NOMO-1 treated with dmso at 0.1 percent for 144 hours (cell line): Measurements from ENCODE around the gene MRFAP1L1.
"Not testable (repeated sequence)": the region's sequence is repeated elsewhere in the genome, so short reads cannot be mapped to it uniquely, and the experiment has no call there.

Experiments
- DNase-seq: peaks from one replicate; lab custom pipeline; 2025; ENCODE audit not compliant: unreplicated experiment; lab: John Stamatoyannopoulos, UW

The MRFAP1L1 gene

DNA sequence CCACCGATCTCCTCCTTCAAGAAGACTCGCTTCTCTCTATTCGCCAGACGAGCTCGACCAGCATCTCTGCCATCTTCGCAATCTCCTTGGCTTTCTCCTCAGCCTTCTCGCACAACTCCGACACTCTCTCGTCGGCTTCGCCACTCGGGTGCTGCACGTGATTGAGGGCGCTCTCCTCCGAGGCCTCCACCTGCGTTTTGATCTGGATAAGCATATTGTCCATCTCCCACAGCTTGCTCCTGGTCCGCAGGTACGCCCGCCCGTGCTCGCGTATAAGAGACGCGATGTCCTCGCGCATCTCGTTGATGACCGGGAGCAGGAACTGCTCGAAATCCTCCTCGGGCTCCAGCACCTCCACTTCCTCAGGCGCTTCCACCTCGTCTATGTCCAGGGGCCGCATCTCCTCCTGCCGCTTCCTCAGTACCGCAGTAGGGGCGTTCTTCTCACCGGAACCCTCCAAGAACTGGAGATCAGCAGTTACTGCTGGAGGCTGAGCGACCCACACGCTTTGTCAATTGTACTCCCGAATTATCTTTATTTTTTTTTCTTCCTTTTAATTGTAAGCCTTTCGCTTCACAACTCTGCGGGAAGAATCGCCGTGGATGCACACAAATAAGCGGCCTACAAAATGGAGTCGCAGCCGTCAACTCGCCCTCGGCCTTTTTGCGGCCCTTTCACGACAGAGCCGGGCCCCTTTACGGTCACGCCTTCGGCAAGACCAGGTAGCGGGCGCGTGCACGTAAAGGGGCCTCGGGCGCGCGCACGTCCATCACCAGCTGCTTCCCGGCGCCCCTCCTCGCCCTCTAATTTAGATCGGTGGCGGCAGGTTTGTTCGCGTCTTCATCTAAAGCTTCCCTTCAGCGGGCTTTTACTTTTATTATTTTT, at the start of gene MRFAP1L1:
MRFAP1L1 (minus strand) TSS at position 636 of the 885 bp plus-strand sequence; CDS start at position 400, 236 bp downstream.
- peak; percentile 97 for DNase-seq

DNA sequence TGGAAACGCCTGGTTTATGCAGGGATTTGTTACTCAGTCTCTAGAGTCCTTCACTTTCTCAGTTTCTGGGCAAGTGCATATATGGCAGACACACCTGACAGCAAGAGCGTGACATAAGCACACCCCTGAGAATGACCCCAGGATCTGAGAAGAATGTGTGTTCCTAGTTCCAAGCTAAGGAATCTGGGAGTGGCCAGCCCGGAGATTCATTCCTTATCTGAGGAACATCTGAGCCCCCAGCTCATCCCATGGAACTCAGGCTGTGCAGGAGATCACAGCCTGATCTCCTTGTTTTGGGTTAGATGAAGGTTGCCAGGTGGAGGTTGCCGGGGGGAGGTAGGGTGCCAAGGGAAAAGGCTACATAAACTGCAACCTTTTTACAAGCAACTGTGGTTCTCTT, 49.1 kb upstream of the MRFAP1L1 start:
- DNase-seq = no peak

DNA sequence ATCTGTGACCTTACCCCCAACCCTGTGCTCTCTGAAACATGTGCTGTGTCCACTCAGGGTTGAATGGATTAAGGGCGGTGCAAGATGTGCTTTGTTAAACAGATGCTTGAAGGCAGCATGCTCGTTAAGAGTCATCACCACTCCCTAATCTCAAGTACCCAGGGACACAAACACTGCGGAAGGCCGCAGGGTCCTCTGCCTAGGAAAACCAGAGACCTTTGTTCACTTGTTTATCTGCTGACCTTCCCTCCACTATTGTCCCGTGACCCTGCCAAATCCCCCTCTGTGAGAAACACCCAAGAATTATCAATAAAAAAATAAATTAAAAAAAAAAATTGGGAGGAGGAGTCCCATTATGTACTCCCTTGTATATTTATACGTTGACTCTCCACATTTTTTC, 46.7 kb upstream of the MRFAP1L1 start:
- DNase-seq = not testable (repeated sequence)

DNA sequence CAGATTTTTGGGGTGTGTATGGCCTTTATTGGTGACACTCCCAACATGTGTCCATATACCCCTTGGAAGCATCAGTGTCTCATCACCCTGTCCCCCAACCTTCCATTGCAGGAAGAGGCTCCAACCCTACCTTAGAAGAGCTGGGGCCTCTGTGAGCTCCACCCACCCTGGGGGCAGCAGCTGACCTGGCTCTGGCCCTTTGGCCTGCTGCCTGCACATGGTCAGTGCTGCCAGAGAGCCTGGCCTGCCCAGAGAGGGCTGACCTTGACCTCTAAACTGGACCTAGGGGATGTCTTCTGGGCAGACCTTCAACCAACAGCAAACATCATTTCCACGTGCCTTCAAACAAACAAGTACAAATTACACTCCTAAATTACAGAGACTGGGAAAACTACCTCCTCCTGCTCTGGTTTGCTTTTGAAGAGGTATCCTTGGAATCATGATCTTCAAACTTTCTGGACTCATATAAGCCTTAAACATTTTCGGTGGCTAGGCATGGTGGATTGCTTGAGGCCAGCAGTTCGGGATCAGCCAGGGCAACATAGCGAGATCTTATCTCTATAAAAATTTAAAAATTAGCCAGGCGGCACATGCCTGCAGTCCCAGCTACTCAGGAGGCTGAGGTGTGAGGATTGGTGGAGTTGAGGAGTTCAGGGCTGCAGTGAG, 45.6 kb upstream of the MRFAP1L1 start:
- DNase-seq = no peak

DNA sequence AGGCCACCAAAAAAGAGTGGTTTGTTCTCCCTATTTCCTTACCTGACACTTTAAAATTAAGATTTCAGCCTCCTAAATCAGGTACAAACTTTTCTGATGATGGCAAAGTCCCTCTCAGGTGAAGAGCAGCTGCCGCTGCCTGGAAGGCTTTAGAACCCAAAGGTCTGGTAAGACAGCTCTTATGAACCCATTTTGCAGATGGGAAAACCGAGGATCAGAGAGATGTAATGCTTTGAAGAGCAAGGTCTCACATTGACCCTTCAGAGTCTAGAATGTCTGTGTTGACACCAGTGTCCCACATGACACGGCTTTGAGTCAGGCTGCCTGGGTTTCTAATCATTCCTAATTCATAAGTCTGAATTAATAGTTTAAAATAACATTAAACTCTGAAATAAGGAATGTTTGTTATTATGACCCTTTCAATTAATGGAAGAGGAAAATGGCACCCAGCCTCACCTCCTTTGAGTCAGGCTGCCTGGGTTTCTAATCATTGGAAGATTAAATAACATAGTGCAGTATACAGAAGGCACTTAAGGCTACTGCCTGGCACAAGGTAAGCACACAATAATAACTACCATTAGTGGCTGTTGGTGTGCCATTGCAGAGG, 44.9 kb upstream of the MRFAP1L1 start:
- no peak for DNase-seq

DNA sequence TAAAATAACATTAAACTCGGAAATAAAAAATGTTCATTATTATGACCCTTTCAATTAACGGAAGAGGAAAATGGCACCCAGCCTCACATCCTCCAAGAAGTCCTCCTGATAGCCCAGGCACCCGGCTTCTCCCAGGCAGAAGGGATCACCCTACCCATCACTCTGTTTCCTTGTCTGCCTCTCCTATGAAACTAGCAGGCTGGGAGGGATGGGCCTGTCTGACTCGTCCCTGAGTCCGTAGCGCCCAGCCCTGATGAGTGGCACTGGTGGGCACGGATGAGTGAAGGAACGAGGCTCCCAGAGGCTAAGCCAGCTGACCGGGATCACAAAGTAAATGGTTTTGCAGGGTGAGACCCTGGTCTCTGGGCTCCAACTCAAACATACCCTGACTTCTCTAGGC, 44.2 kb upstream of the MRFAP1L1 start:
- no peak for DNase-seq

DNA sequence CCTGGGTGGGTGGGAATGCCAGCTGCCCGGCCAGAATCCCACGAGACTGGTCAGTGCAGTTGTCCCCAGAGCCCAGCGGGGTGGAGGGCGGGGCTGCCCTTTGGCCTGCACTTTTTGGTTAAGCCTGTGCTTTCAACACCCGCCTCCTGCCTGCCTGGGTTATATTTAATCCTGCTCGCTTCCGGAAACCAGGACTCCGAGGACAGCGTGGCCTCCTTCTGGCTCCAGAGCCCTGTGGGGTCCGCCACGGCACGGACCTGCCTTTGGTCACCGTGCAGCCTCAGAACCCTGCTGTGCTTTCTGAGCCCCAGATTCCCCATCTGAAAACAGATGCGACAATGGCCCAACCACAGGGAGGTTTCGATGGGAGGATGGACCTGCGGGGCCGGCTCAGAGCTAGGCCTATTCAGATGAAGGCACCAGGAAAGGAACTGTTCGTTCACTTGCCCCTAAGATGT, 43.5 kb upstream of the MRFAP1L1 start:
- peak; percentile 50 for DNase-seq

DNA sequence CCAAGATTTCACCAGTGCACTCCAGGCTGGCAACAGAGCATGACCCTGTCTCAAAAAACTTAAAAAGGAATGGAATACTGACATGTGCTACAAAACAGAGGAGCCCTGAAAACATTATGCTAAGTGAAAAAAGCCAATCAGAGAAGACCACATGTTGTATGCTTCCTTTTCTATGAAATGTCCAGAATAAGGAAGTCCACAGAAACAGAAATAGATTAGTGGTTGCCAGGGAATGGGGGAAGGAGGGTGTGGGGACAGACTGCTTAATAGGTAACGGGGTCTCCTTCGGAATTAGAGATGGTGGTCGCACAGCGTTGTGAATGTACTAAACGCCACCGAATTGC, 42.8 kb upstream of the MRFAP1L1 start:
- DNase-seq = peak; percentile 56

DNA sequence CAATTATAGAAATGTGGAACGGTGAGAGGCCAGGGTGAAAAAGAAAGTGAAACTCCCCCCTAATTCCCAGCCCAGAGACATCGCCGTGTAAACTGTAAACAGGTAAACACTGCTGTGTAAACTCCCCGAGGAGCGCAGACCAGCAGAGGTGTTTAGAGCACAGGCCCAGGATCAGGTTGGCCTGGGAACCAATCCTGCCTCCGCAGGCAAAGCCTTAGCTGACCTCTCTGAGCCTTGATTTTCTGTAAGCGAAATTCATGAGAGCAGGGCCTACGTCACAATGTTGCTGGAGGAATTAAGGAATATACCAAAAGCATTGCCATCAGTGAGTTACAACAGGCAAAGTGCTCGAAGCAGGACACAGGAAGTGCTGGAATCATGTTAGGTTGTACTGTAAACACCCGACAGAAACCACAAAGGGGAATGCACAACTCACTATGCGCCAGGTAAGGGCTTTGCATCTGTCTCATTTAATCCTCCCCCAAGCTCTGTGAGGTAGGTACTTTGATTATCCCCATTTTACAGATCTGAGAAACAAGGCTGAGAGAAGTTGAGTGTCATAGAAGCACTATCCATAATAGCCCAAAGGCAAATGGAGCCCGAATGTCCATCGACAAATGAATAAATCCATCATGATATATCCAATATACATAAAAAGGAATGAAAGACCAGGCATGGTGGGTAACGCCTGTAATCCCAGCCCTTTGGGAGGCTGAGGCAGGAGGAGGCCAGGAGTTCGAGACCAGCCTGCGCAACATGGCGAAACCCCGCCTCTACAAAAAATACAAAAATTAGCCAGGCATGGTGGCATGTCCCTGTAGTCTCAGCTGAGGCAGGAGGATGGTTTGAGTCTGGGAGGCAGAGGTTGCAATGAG, 42.2 kb upstream of the MRFAP1L1 start:
- no peak for DNase-seq

DNA sequence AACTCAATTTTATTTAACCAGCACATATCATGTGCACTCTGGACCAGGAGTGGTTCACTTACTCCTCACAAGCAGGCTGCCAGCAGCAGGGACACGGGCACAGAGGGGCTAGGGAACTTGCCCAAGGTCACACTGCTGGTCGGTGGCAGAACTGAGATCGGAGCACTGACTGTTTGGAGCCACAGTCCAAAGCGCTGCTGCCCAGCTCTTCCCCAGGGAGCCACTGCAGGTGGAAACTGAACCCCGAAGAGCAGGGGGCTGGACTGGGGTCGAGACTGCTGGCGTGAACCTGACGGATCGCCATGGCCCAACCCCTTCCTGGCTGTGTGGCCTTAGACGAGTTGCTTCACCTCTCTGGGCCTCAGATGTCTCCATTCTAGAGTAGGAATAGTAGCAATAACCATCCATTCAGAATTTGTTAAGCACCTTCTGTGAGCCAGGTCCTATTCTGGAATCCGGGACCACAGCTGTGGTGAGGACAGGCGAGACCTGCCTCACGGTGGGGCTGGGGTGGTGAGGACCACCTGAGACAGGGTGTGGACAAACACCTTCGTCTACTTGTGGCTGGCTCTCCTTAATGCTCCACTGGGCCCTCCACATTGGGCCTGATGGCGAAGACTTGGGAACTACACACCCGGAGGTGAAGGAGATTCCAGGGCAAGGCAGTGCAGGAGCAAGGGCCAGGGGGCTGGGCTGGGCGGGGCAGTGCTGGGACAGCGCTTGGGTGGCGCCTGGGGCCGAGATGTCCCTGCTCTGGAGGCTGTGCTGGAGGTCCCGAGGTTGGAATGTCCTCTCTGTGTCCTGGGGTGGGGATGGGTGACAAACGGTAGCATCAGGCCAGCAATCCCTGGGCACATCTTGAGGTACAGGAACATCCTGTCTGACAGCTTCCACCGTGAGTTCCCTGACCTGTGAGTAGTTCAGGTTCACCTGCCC, 40.9 kb upstream of the MRFAP1L1 start:
- DNase-seq = no peak

DNA sequence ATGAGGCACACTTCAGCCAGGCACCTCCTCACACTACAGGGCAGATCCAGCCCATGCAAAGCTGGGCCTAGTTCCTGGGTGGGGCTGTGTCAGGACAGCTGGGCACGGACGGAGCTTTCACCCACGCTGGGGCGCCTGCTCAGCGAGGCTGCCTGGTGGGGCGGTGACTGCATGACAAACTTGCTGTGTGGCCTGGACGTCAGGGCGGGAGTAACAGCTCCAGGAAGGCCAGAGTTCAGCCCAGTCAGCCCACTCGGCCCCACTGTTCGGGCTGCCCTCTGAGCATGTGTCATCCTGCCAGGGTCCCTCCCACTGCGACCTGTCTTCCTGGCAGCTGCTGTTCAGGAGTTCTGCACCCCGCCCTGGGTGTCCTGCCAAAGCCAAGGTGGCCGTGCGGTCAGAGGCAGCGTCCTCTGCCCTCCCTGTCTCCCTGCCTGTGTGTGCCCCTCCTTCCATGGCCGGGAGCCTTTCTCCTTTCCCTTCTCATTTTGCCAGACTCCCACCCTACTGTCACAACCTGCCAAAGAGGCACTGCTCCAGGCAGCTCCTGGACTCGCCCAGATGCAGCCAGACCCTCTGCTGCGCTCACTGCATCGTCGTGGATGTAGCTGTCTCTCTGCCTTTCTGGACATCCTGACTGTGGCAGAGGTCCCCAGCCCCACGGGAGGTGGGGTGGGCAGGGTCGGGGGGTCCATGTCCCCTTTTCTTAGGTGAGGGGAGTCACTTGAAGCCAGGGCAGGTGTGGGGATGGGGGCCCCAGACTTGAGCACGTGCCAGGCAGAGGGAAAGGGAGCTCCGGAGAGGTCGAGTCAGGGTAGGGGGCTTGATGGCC, 39.9 kb upstream of the MRFAP1L1 start:
- no peak for DNase-seq

DNA sequence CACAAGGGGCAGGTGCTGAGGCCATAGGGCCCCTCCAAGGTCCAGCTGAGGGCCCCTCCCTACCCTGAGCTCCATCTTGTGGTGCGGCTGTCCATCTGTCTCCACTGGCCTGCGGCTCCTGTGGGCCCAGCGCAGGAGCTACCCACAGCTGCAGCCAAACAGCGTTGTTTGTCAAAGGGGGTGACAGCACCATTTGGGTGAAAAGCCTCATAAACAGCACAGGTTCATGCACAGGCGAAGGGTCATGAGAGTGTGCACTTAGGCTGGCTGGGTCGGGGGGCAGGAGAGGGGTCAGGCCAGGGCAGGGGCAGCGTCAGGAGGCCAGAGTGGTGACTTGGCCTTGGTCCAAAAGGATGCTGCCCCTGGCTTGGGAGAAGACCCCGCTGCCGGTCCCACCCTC, 38.6 kb upstream of the MRFAP1L1 start:
- no peak for DNase-seq

DNA sequence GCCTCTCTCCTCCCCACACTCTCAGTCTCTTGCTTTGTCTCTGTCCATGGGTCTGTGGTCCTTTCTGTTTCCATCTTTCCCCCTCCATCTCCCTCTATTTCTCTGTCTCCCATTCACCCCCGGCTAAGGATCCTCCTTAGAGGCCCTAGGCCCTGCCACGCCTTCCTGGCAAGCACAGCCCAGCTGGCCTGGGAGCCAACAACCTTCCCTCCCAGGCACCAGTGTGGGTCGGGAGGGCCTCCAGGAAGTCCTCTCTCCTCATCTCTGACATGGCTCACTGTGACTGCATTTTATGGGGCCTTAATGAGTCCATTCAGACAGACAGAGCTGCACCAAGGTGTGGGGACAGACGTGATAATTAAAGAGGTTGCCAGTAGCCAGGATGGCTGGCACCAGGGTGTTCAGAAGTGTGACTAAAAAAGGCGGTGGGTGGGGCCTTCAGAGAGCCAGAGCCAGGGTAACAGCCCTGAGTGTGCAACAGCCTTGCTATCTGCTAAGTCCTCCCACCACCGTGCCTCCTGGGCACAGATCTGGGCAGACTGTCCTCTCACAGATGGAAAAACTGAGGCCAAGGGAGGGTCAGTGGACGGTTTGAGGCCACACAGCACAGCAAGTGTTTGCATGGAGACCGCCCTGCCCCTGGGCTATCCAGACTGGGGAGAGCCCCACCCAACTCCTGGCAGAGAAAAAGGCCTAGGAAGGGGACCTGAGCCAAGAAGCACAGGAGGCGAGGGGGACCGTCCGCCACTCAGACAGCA, 37.8 kb upstream of the MRFAP1L1 start:
- DNase-seq = no peak

DNA sequence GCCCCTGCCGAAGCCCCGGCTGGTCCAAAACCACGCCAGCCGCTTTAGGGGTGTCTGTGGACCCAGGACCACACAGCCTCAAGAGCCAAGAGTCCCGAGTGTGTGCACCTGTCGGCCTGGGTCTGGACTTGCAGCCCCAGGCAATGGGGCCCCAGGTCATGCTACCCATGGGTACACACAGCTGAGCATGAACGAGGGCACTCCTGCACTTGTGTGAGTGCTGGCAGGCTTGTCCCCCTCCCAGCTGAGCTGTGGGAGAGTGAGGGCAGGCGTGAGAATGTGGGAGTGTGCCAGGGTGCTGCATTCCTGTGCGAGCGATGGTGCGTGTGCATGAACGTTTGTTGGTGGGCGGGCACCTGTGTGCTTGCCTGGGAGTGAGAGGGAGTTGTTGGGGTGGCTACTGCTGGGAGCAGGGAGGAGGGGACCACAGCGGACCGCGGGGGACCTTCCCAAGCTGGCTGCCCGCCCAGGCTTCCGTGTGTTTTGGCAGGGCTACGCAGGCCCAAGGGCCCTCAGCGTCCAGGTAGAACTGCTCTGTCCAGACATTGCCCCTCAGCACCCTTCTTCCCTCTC, 37.1 kb upstream of the MRFAP1L1 start:
- DNase-seq = no peak

DNA sequence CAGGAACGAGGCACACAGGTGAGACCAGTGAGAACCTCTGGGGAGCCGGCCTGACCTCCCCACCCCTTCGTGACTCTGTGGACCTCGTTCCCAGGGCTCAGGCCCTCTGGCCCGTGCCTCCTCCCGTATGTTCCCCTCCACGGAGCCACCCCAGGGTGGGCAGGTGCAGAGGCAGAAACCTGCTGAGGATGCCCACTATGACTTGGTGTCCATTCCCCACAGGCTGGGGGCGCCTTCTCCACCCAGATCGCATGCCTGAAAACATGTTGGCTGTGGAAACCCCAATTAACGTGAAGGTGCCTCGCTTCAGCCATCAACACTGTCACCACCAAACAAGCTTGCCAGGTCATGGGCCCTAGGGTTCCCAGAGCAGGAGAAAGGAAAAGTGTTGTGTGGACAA, 33.3 kb upstream of the MRFAP1L1 start:
- DNase-seq = no peak

DNA sequence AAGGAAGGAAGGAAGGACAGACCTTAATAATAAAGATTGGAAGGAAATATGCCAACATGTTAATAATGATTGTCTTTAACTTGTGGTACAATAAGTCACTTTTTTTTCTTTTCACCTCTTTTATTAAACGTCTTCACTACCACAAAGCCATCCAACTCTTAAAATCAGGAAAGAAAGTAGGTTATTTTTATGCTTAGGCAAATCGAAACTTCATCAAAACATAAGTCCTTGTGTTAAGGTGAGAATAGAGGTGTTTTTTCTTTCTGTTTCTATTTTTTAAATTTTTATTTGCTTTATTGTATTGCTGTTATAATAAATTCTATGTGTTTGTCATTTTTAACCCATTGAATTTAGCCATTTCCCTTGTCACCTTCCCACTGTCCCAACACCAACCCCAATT, 32.8 kb upstream of the MRFAP1L1 start:
- DNase-seq = no peak

DNA sequence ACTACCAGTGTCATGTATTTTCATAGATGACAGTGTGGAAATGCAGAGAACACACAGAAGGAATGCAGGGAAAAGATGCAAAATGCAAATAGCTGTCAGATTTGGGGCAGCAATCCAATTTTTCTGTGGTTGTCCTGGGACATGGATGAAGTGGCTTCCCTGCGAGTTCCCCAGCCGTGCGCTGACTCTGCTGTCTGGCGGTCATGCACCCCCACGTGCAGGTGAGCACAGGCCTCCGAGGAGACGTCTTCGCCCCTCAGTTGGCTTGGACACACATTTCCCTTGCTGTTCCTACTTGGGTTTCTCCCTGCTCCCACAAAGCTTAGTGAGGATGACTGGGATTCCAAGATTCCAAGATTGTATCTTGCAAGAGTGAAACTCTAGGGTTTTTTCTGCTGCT, 30.7 kb upstream of the MRFAP1L1 start:
- no peak for DNase-seq

DNA sequence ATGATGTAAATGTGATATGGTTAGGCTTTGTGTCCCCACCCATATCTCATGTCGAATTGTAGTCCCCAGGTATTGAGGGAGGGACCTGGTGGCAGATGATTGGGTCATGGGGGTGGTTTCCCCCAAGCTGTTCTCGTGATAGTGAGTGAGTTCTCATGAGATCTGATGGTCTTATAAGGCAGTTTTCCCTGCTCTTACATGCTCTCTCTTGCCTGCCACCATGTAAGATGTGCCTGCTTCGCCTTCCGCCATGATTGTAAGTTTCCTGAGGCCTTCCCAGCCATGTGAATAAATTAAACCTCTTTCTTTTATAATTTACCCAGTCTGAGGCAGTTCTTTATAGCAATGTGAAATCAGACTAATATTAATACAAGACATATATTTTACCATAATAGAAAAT, 30.3 kb upstream of the MRFAP1L1 start:
- no peak for DNase-seq
